DMS79 treated with DMSO at 0.1 percent for 48 hours (cell line): ENCODE data around the gene SOX6.

Source experiments
- DNase-seq: peaks from one replicate; lab custom pipeline; 2025; lab: John Stamatoyannopoulos, UW

Gene SOX6

GRCh38 chr11:15965562-15966250 lies 390.6 kb downstream of the SOX6 start:
- peak; percentile 84 for DNase-seq

- DNase-seq, result no peak
Measured at GRCh38 chr11:15963266-15963665, 393.1 kb downstream of the SOX6 start.

GRCh38 chr11:15958910-15959309 lies 397.4 kb downstream of the SOX6 start:
- no peak for DNase-seq

GRCh38 chr11:15957234-15957633 lies 399.1 kb downstream of the SOX6 start:
- no peak for DNase-seq

GRCh38 chr11:15956302-15956701 lies 400.0 kb downstream of the SOX6 start:
- no peak for DNase-seq

- DNase-seq, result no peak
Measured at GRCh38 chr11:15955595-15955994, 400.8 kb downstream of the SOX6 start.

- no peak for DNase-seq
Measured at GRCh38 chr11:15947681-15948648, 408.4 kb downstream of the SOX6 start.

GRCh38 chr11:15945726-15946125 lies 410.6 kb downstream of the SOX6 start:
- no peak for DNase-seq

- no peak for DNase-seq
Measured at GRCh38 chr11:15944460-15944859, 411.9 kb downstream of the SOX6 start.

- DNase-seq, result no peak
Measured at GRCh38 chr11:15943418-15944197, 412.7 kb downstream of the SOX6 start.

- no peak for DNase-seq
Measured at GRCh38 chr11:15942936-15943335, 413.4 kb downstream of the SOX6 start.

GRCh38 chr11:15942126-15942525 lies 414.2 kb downstream of the SOX6 start:
- DNase-seq, result no peak

GRCh38 chr11:15941206-15941770 lies 415.1 kb downstream of the SOX6 start:
- no peak for DNase-seq

GRCh38 chr11:15940462-15941205 lies 415.7 kb downstream of the SOX6 start:
- no peak for DNase-seq

- DNase-seq, result no peak
Measured at GRCh38 chr11:15938983-15939382, 417.4 kb downstream of the SOX6 start.

GRCh38 chr11:15938121-15938611 lies 418.2 kb downstream of the SOX6 start:
- no peak for DNase-seq

GRCh38 chr11:15937601-15938120 lies 418.7 kb downstream of the SOX6 start:
- no peak for DNase-seq

GRCh38 chr11:15936011-15936410 lies 420.3 kb downstream of the SOX6 start:
- no peak for DNase-seq

GRCh38 chr11:15935373-15935772 lies 421.0 kb downstream of the SOX6 start:
- no peak for DNase-seq

GRCh38 chr11:15933886-15934625 lies 422.3 kb downstream of the SOX6 start:
- DNase-seq, result peak; percentile 91
